GM23338 (cell line): ENCODE data around the gene LST1. TPM values are rescaled to one million over a fixed set of nuclear protein-coding genes. Genes with fewer than 3 reads are reported as not detected.
A peak's percentile ranks its signal among the peaks of the same experiment; 100 is the strongest.

Experiments used
- ATAC-seq: fragments of 200-7000 bp; cut with Tn5 transposase; 3 replicates; pipeline ENCODE4 v1.9.1; 2020
- DNase-seq: peaks from one replicate; pipeline ENCODE4 v3.0.0-alpha.2; 2015; ENCODE audit warnings: low spot score
- H2AFZ ChIP-seq: fragments of 200-600 bp; sonication (generic); 2 replicates; pipeline ENCODE4 v1.8.0; 2016; ENCODE audit warnings: antibody characterized with exemption, mild to moderate bottlenecking, moderate library complexity
- H3F3A ChIP-seq: fragments of 200-600 bp; sonication (generic); replicated peaks from 2 replicates; pipeline ENCODE4 v1.8.0; 2017; ENCODE audit warnings: antibody characterized with exemption, mixed run types, low read depth
- H3K27ac ChIP-seq: fragments of 200-600 bp; sonication (generic); 2 replicates; pipeline ENCODE4 v1.6.1; 2016; ENCODE audit warnings: low read depth
- H3K27me3 ChIP-seq: fragments of 200-600 bp; sonication (generic); 2 replicates; pipeline ENCODE4 v1.8.0; 2016; ENCODE audit warnings: mild to moderate bottlenecking, mixed run types, moderate library complexity; ENCODE audit not compliant: insufficient read depth
- H3K36me3 ChIP-seq: fragments of 200-600 bp; sonication (generic); 2 replicates; pipeline ENCODE4 v1.8.0; 2016; ENCODE audit warnings: mild to moderate bottlenecking; ENCODE audit not compliant: insufficient read depth
- H3K4me1 ChIP-seq: fragments of 200-600 bp; sonication (generic); 2 replicates; pipeline ENCODE4 v1.8.0; 2016; ENCODE audit warnings: mild to moderate bottlenecking, moderate library complexity; ENCODE audit not compliant: insufficient read depth
- H3K4me2 ChIP-seq: fragments of 200-600 bp; sonication (generic); 2 replicates; pipeline ENCODE4 v1.7.1; 2017; ENCODE audit warnings: mixed run types
- H3K4me3 ChIP-seq: fragments of 200-600 bp; sonication (generic); 2 replicates; pipeline ENCODE4 v1.6.1; 2016; ENCODE audit warnings: mixed run types
- H3K79me2 ChIP-seq: fragments of 200-600 bp; sonication (generic); replicated peaks from 2 replicates; pipeline ENCODE4 v1.8.0; 2017; ENCODE audit warnings: mild to moderate bottlenecking; ENCODE audit not compliant: insufficient read depth
- H3K9me2 ChIP-seq: fragments of 200-600 bp; sonication (generic); 2 replicates; pipeline ENCODE4 v1.8.0; 2017; ENCODE audit not compliant: insufficient read depth
- H4K20me1 ChIP-seq: fragments of 200-600 bp; sonication (generic); replicated peaks from 2 replicates; pipeline ENCODE4 v1.8.0; 2017; ENCODE audit warnings: mild to moderate bottlenecking; ENCODE audit not compliant: insufficient read depth
- H3K27ac Mint-ChIP-seq: 2 replicates; pipeline ENCODE4 v1.8.0; 2020; ENCODE audit warnings: inconsistent platforms, mild to moderate bottlenecking, moderate library complexity, mixed read lengths
- H3K27me3 Mint-ChIP-seq: 3 replicates; pipeline ENCODE4 v1.8.0; 2022; ENCODE audit warnings: low read depth, mild to moderate bottlenecking, moderate library complexity, mixed read lengths, inconsistent platforms; ENCODE audit not compliant: insufficient read depth, poor library complexity
- H3K36me3 Mint-ChIP-seq: 3 replicates; pipeline ENCODE4 v1.8.0; 2021; ENCODE audit warnings: low read depth, mild to moderate bottlenecking, inconsistent platforms, moderate library complexity, mixed read lengths
- H3K4me1 Mint-ChIP-seq: 3 replicates; pipeline ENCODE4 v1.8.0; 2020; ENCODE audit warnings: mild to moderate bottlenecking, inconsistent platforms, mixed read lengths
- H3K4me3 Mint-ChIP-seq: 3 replicates; pipeline ENCODE4 v1.8.0; 2021; ENCODE audit warnings: moderate library complexity, mild to moderate bottlenecking, inconsistent platforms, mixed read lengths
- H3K9me3 Mint-ChIP-seq: 3 replicates; pipeline ENCODE4 v1.8.0; 2020; ENCODE audit warnings: moderate library complexity, mild to moderate bottlenecking, inconsistent platforms, mixed read lengths
- CREB1 ChIP-seq: fragments of 250-450 bp; sonication (Bioruptor Pico); IDR thresholded peaks from 2 replicates; pipeline ENCODE4 v1.5.0; 2020; ENCODE audit warnings: low read depth, mild to moderate bottlenecking, moderate library complexity
- EZH2 ChIP-seq: fragments of 200-600 bp; sonication (generic); IDR thresholded peaks from one replicate; pipeline ENCODE4 v1.8.0; 2017; ENCODE audit warnings: antibody characterized with exemption, mild to moderate bottlenecking, low read depth; ENCODE audit not compliant: unreplicated experiment
- JUNB ChIP-seq: IDR thresholded peaks from one replicate; pipeline ENCODE4 v1.6.1; 2016; ENCODE audit warnings: antibody characterized with exemption; ENCODE audit not compliant: unreplicated experiment
- NANOG ChIP-seq: IDR thresholded peaks from 2 replicates; pipeline ENCODE4 v1.6.1; 2016; ENCODE audit warnings: antibody characterized with exemption, borderline replicate concordance
- POLR2AphosphoS5 ChIP-seq: IDR thresholded peaks from 2 replicates; pipeline ENCODE4 v1.6.1; 2016; ENCODE audit warnings: antibody characterized with exemption, low read depth
- STAT1 ChIP-seq: IDR thresholded peaks from one replicate; pipeline ENCODE4 v1.6.1; 2016; ENCODE audit warnings: antibody characterized with exemption; ENCODE audit not compliant: unreplicated experiment
- polyA plus RNA-seq: library from polyadenylated mRNA; unstranded; fragments of >200 nt; fragmentation: Nextera tagmentation; extraction: Ambion mirVana; gene quantifications from 2 replicates; pipeline ENCODE4 v1.2.1, GENCODE V29; 2016
- total RNA-seq: library from RNA; depleted of rRNA; stranded (reverse); fragments of >200 nt; shearing (Covaris generic); gene quantifications from 2 replicates; pipeline ENCODE4 v1.2.3, GENCODE V29; 2014
- TF ChIP-seq, protein P1 (sequence below), 2 experiments: fragments of 200-600 bp in 1 of 2; sonication (generic) in 1 of 2; conservative IDR thresholded peaks; 2 replicates each; pipeline versions ENCODE4 v1.5.1 to v1.6.1; 2016 to 2017; ENCODE audit warnings: antibody characterized with exemption in 2 of 2, low read depth in 2 of 2, mild to moderate bottlenecking in 2 of 2, moderate library complexity in 1 of 2
- TF ChIP-seq, protein P2 (sequence below): IDR thresholded peaks from one replicate; pipeline ENCODE4 v1.6.1; 2018; ENCODE audit warnings: antibody characterized with exemption; ENCODE audit not compliant: unreplicated experiment
- TF ChIP-seq, protein P3 (sequence below): IDR thresholded peaks from 2 replicates; pipeline ENCODE4 v1.6.1; 2016; ENCODE audit warnings: antibody characterized with exemption

Gene LST1
- total and polyA plus RNA-seq, 2 experiments from 2014 or later: 0.37 TPM; not detected in 1

DNA sequence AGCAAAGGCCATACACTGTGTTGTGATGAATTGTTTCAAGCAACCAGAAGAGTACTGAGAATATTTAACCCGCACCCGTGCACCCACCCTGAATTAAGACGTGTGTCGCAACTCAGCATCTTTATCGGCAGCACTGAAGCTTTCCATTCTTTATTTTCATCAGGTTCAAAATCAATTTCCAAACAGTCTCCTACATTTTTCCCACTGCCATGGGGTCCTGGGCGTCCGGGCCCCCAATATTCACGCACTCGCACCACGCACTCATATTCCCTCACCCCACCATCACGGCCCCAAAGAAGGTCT lies 5.7 kb upstream of the LST1 start (continued):
- TF ChIP-seq, protein P1, sequence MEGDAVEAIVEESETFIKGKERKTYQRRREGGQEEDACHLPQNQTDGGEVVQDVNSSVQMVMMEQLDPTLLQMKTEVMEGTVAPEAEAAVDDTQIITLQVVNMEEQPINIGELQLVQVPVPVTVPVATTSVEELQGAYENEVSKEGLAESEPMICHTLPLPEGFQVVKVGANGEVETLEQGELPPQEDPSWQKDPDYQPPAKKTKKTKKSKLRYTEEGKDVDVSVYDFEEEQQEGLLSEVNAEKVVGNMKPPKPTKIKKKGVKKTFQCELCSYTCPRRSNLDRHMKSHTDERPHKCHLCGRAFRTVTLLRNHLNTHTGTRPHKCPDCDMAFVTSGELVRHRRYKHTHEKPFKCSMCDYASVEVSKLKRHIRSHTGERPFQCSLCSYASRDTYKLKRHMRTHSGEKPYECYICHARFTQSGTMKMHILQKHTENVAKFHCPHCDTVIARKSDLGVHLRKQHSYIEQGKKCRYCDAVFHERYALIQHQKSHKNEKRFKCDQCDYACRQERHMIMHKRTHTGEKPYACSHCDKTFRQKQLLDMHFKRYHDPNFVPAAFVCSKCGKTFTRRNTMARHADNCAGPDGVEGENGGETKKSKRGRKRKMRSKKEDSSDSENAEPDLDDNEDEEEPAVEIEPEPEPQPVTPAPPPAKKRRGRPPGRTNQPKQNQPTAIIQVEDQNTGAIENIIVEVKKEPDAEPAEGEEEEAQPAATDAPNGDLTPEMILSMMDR (conservative IDR thresholded peaks at IDR 0.05; ENCODE audit: low read depth in 2 of 2): no peak
- no peak for TF ChIP-seq CREB1
- no peak for TF ChIP-seq STAT1
- TF ChIP-seq, protein P2, sequence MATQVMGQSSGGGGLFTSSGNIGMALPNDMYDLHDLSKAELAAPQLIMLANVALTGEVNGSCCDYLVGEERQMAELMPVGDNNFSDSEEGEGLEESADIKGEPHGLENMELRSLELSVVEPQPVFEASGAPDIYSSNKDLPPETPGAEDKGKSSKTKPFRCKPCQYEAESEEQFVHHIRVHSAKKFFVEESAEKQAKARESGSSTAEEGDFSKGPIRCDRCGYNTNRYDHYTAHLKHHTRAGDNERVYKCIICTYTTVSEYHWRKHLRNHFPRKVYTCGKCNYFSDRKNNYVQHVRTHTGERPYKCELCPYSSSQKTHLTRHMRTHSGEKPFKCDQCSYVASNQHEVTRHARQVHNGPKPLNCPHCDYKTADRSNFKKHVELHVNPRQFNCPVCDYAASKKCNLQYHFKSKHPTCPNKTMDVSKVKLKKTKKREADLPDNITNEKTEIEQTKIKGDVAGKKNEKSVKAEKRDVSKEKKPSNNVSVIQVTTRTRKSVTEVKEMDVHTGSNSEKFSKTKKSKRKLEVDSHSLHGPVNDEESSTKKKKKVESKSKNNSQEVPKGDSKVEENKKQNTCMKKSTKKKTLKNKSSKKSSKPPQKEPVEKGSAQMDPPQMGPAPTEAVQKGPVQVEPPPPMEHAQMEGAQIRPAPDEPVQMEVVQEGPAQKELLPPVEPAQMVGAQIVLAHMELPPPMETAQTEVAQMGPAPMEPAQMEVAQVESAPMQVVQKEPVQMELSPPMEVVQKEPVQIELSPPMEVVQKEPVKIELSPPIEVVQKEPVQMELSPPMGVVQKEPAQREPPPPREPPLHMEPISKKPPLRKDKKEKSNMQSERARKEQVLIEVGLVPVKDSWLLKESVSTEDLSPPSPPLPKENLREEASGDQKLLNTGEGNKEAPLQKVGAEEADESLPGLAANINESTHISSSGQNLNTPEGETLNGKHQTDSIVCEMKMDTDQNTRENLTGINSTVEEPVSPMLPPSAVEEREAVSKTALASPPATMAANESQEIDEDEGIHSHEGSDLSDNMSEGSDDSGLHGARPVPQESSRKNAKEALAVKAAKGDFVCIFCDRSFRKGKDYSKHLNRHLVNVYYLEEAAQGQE: no peak
- no peak for TF ChIP-seq NANOG

DNA sequence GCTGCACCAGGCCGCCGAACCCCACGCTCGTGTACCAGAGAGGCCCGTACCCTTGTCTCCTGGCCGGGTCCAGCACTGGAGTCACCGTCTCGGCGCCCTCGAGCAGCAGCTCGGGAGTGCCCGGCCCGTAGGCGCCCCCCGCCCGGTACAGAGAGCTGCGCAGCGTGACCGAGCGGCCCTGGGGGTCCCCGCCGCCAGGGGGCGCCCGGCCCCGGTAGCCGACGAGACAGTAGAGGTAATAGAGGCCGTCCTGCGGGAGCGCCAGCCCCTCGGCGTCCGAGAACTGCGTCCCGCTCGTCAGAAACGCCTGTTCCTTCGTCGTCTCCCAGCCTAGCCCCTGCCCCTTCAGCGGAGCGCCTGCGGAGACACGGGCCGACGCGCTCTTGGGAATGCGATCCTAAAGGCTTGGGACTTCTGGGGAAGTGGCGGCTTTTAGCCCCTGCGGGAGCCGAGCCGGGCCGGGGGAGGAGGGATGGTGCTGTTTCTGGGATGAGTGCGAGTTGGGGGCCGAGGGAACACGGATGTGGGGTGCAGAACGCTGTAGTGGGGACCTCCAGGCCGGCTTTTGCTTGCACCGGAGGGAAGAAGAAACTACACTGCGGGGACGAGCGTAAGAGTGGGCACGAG lies 5.2 kb upstream of the LST1 start:
- Histone ChIP-seq H3K79me2 (no peaks in the 10 kb centered on the region), H3K36me3 (no peaks in the 10 kb centered on the region), H3F3A (no peaks in the 10 kb centered on the region), H3K4me1 (peaks cover 4% of the 10 kb centered on the region; the same call in 1 of the 2 replicates), H3K9me2 (no peaks in the 10 kb centered on the region), H3K27ac (no peak overlapping the region), H3K4me2 (peak overlapping the region; percentile 96), H3K4me3 (peak overlapping the region; percentile 95), H4K20me1 (no peaks in the 10 kb centered on the region), H2AFZ (peak overlapping the region; percentile 99), H3K27me3 (peaks cover 20% of the 10 kb centered on the region)
- peak overlapping the region; percentile 95 for H3K4me3 Mint-ChIP-seq
- H3K36me3 Mint-ChIP-seq: no peaks in the 10 kb centered on the region
- H3K27ac Mint-ChIP-seq: peak overlapping the region; percentile 60; the same call in 1 of the 2 replicates
- H3K27me3 Mint-ChIP-seq: peaks cover 36% of the 10 kb centered on the region
- ATAC-seq (peak; percentile 93), DNase-seq (peak; percentile 92)
- H3K9me3 Mint-ChIP-seq: peaks cover 3% of the 10 kb centered on the region; the same call in 2 of the 3 replicates
- H3K4me1 Mint-ChIP-seq: peaks cover 24% of the 10 kb centered on the region
- TF ChIP-seq CREB1 (peak; percentile 66), POLR2AphosphoS5 (peak; percentile 74), JUNB (no peak), STAT1 (no peak), EZH2 (no peak)
- TF ChIP-seq, protein P2: no peak
- TF ChIP-seq, protein P3, sequence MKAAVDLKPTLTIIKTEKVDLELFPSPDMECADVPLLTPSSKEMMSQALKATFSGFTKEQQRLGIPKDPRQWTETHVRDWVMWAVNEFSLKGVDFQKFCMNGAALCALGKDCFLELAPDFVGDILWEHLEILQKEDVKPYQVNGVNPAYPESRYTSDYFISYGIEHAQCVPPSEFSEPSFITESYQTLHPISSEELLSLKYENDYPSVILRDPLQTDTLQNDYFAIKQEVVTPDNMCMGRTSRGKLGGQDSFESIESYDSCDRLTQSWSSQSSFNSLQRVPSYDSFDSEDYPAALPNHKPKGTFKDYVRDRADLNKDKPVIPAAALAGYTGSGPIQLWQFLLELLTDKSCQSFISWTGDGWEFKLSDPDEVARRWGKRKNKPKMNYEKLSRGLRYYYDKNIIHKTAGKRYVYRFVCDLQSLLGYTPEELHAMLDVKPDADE: no peak
